RWPE1 (cell line): ENCODE results near the gene AKR1B1.

Experiments
- CTCF ChIA-PET: fragments of 350-600 bp; sonication (Branson Sonifier 250); formaldehyde crosslinking; extraction: SDS; loops from one replicate; lab custom pipeline; 2021; lab: Yijun Ruan, JAX
- POLR2A ChIA-PET: fragments of 400-600 bp; formaldehyde crosslinking; extraction: SDS; loops from one replicate; lab custom pipeline; 2020; ENCODE audit warnings: antibody characterized with exemption; ENCODE audit not compliant: low non-redundant PET; lab: Yijun Ruan, JAX
- DNase-seq: peaks from one replicate; pipeline ENCODE4 v3.0.0; 2012; ENCODE audit warnings: low spot score
- H3K27ac ChIP-seq: fragments of 450-650 bp; 2 replicates; pipeline ENCODE4 v1.5.1; 2017
- CTCF ChIP-seq: fragments of 450-650 bp; conservative IDR thresholded peaks from 2 replicates; pipeline ENCODE4 v1.5.1; 2017; ENCODE audit warnings: low read depth, mild to moderate bottlenecking

The AKR1B1 gene

DNA sequence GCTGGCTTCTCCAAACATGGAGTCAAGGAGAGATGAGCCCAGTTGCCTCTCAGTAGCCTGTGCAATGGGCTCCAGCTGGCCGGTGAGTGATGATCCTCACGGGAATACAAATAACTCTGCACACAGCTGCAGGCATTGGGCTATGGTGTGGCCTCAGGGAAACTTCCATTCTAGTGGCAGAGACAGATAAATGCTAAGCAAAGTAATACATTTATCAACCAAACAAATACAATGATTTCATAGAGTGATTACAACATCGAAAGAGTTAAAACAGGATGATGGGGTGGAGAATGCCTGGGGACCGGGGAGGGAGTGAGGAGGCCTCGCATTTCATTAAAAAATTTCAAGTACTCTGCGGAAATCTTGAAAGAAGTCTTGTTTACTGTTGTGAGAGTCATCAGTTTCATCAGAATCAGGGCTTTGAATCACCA, 15.0 kb upstream of the AKR1B1 start:
- TF ChIP-seq CTCF, result no peak
- POLR2A ChIA-PET, result no interaction called here
- DNase-seq, result peak; percentile 4
- H3K27ac ChIP-seq, result no peak overlapping the region
- CTCF ChIA-PET, result no interaction called here

DNA sequence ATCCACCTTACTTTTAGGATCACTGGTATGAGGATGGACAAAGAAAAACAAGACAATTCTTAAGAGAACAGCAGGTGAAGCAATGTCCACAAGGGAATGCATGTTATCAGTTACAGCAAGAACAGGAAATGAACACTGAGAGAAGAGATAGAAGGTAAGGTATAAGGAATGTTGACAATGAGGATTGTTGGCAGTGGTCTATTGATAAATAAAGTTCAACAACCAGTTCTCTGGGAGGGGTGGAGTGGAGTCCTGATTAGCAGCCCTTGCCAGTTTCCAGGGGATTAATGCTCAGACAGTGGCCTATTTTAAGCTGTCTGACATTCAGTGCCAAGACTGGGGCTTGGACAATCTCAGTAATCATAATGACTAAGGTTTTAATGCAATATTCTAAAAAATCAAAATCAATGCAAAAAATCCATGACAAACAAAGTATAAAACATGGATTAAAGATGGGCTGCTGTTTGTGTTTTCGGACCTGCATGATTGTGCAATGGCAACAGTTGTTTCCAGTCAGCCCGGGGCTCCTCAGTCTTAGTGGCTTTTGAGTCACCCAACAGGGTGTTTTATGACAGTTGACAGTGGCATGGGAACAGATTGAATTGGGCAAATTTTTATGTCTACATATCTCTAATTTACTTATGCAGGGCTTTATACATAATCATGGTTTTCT, 13.8 kb upstream of the AKR1B1 start:
- H3K27ac ChIP-seq, result no peak overlapping the region
- ChIA-PET CTCF (no interaction called here), POLR2A (no interaction called here)
- no peak for TF ChIP-seq CTCF
- no peak for DNase-seq

DNA sequence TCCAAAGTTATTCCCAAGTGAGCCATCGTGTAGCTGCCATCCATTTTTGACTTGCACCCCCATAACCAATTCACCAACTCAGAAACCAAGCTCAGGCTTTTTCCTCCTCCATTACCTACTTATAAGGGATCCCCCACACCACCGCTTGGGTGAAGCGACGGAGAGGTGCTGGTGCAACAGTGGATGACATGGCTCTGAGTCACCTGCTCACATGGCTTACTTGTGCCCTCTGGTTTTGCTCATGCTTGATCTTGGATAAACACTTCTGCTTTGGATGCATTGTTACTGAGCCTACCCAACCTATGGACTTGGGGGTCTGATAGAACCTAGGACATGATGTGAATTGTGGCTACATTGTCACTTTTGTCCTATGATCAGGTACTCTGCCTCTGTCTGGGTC, 12.0 kb upstream of the AKR1B1 start:
- ChIA-PET CTCF (no interaction called here), POLR2A (no interaction called here)
- no peak for TF ChIP-seq CTCF
- H3K27ac ChIP-seq, result no peak overlapping the region
- DNase-seq, result peak; percentile 64

- DNase-seq, result no peak
- no peak for TF ChIP-seq CTCF
- POLR2A ChIA-PET, result no interaction called here
- H3K27ac ChIP-seq, result no peak overlapping the region
- CTCF ChIA-PET, result no interaction called here
Measured at GRCh38 chr7:134469622-134470021, 10.7 kb upstream of the AKR1B1 start.

- no peak for DNase-seq
- no peak overlapping the region for H3K27ac ChIP-seq
- POLR2A ChIA-PET, result no interaction called here
- CTCF ChIA-PET, result no interaction called here
- no peak for TF ChIP-seq CTCF
Measured at GRCh38 chr7:134468475-134468874, 9.6 kb upstream of the AKR1B1 start.

DNA sequence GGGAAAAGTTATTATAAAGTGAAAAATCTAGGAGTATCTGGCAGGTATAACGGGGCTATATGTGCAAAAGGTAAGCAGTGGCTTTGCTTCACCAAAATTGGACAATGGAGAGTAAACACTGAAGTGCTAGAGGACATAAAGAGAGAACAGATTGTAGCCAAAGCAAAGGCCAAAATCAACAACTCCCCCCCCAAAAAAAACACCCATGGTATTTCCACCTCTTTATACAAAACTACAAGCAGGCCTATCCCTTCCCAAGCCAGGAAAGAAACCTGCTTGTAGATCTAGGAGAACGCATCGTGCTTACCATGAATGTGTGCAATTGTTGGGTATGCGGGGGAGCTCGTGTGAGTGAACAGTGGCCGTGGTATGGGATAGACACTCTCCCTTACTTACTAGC, 9.2 kb upstream of the AKR1B1 start:
- no peak for TF ChIP-seq CTCF
- ChIA-PET CTCF (no interaction called here), POLR2A (no interaction called here)
- DNase-seq, result no peak
- no peak overlapping the region for H3K27ac ChIP-seq
